Kidney capillary endothelial cell (primary cell): ENCODE data around the gene ITFG2.
"Not testable (repeated sequence)": the region's sequence is repeated elsewhere in the genome, so short reads cannot be mapped to it uniquely, and the experiment has no call there.

Experiments
- DNase-seq: peaks from one replicate; pipeline ENCODE4 v3.0.0-alpha.2; 2018; ENCODE audit warnings: low spot score

The ITFG2 gene

DNA sequence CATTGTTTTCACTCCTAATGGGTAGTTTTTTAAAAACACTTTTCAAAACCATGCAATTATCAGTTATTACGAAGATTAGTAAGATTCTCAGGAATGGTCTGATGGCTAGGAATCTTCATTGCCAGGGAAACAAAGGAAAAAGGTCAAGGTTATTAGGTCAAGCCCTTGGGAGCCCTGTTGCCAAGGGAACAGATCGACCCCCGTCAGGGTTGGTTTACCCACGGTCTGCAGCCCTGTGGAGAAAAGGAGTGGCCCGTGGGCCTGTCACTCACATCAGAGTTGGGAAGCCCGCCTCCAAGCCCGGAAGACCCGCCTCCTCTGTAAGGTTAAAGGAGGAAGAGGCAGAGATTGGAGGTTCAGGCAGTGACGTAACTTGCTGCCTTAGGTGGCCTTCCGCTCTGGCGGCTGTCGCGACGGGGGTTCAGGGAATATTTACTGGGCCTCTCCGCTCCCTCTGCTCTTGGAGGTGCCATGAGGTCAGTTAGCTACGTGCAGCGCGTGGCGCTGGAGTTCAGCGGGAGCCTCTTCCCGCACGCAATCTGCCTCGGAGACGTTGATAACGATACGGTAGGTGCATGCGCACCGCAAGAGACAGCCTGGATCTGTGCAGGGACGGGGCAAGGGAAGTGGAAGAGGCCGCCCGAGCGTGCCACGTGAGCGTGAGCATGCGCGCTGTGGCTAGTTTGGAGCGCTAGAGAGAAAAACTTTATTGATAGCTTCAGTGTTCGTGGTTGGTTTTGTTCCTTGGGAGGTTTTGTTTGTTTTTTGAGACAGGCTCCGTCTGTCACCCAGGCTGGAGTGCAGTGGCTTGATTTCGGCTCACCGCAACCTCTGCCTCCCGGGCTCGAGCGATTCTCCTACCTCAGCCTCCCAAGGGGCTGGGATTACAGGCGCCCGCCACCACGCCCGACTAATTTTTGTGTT is at the start of gene ITFG2:
TSS of gene ITFG2 (plus strand) at position 379 of the 924 bp plus-strand sequence. CDS start at position 472, 93 bp downstream.
- DNase-seq = peak; percentile 98

DNA sequence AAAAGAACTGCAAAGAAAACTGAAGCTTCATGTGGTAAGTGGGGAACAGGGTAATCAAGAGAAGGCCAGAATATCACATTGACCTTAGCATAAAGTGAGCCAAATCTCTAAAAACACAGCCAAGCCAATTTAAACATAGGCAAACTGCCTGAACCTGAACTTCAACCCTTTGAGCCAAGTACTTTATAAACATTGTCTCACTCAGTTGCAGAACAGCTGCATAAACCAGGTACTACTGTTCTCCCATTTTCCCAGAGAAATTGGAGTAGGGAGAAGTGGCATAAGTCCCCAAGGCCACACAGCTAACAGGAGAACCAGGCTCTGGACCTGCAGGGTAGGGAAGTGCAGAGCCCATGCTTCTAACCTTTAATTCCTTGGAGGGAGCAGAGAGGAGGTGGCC is 48.1 kb upstream of the ITFG2 start:
- DNase-seq = no peak

DNA sequence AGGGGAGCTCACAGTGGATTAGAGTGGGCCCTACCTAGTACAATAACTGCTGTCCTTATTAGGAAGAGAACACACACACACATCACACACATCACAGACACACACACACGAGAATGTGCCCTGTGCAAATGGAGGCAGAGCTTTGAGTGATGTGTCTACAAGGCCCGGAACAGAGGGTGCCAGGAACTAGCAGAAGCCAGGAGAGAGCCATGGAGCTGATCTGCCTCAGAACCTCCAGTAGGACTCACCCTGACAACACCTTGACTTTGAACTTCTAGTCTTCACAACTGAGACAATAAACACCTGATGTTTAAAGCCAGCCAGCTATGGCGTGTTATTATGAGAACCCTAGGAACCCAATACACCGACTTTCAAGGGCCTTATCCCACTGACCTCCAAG is 47.4 kb upstream of the ITFG2 start:
- no peak for DNase-seq

DNA sequence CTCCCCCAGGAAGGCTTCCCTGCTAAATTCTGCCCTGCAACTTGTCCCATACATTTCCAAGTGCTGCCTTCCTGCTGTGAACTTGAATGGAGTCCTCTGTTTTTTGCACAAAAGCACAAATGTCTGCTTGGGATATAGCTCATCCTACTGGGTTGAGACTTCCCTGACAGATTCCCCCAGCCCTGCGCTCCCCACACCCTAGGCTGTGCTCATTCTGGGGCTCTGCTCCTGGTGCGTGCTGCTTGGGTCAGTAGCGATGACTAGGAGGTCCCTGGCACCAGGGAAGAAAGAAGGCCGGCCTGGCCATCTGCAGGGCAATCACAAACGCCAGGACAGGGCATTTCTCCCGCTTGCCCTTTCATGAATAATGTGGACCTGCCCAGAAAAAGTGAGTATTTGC is 46.9 kb upstream of the ITFG2 start:
- DNase-seq = no peak

DNA sequence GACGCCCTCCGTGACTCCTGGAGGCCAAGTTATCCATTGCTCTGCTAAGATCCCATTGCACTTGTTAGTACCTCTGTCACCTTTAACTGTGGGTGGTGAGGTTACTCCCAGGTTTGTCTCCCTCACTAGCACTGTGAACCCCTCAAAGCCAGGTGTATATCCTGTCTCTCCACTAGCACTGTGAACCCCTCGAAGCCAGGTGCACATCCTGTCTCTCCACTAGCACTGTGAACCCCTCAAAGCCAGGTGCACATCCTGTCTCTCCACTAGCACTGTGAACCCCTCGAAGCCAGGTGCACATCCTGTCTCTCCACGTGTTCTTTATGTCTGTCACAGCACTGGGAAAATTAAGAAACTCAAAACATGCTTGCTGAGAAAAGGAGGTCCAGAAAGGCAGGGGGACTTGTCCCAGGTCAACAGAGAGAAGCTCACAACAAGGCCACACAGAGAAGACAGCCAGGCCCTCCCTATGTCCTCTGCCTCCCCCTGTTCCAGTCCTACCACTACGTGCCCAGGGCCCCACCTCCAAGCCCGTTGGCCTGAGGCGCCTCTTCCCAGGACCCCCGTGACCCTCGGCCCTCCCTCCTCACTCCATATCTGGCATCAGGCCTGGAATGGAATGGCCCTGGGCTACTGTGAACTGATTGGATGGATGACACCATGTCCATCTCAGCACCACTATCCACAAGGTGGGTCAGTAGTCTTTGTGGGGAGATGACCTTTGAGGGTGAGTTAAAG is 44.1 kb upstream of the ITFG2 start:
- no peak for DNase-seq

DNA sequence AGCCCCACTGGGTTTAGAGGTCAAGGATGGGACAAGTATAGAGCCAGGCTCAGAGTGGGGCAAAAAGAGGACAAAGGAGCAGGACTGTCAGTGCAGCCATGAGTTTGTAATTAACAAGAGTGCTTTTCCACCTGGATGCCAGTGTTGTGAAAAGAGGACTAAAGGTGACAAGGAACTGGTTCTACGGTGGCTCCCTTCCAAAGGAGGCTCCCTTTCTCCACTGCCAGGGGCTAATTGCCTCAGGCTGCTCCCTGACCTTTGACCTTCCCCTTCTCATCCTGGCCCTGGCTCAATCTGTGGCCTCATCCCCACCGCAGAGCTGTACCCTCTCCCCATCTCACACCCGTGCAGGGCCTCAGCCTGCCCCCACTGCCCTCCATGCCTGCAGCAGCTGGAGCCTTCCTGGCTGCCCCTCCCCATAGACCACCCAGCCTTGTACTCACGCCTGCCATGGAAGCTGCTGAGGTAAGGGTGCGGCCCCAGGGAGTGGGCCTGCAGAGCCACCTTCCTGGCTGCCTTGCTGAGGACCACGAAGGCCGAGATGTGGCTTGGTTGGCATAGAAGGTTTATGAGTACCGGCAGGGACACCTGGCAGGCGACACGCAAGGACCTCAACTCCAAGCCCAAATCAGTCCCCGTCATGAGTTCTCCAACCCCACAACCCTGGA is 42.5 kb upstream of the ITFG2 start:
- no peak for DNase-seq

DNA sequence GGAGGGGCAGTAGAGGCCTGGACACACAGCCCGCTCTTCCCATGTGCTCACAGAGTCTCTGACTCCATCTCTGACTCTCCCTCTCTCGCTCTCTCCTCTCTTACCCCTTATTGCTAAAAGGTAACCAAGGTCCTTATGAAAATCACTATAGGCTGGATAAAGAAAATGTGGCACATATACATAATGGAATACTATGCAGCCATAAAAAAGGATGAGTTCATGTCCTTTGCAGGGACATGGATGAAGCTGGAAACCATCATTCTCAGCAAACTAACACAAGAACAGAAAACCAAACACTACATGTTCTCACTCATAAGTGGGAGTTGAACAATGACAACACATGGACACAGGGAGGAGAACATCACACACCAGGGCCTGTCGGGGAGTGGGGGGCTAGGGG is 41.9 kb upstream of the ITFG2 start:
- not testable (repeated sequence) for DNase-seq

DNA sequence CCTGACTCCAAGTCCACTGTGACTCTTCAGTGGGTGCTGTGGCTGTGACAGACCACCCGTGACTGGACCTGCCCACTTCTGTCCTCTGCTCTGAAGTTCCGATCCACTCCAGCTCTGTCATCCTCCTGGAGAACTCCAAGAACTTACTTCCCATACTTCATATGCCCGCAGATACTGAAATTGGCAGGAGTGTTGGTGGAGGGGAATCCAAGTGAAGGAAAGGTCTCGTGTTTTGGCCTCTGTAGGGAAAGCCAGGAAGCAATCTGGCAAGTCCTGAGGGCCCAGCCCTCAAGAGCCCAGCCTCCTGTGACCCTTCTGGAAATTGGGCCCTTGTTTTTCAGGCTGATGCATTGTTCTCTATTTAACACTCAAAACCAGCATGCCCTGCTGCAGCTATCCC is 40.1 kb upstream of the ITFG2 start:
- no peak for DNase-seq

DNA sequence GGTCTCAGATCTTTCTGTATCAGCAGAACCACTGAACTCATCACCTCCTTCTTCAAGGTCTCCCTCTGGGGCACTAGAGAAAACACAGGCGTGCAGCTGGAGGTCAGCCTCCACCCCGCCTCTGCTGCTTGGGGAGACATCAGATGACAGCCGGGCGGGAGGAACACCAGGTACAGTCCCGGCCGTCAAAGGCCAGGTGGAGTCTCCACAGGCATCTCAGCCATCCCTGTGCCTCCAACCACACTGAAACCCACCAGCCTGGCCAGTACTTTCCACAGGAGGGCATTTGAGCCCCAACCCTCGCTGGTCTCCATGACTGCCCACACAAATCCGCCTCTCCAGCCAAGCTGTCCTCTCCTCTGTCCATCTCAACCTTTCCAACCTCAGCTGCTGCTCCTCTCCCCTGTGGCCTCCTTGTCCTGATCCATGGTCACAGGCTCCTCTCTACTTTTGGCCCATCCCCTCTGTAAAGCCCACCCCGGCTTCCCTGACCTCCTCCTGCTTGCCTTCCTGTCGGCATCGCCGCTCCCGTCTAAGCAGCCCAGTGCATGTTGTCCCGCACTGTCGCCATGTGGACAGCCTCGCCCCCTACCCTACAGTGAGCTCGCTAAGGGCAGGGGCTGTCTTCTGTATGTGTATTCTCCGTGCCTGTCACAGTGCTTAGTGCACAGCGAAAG is 39.1 kb upstream of the ITFG2 start:
- DNase-seq = no peak

DNA sequence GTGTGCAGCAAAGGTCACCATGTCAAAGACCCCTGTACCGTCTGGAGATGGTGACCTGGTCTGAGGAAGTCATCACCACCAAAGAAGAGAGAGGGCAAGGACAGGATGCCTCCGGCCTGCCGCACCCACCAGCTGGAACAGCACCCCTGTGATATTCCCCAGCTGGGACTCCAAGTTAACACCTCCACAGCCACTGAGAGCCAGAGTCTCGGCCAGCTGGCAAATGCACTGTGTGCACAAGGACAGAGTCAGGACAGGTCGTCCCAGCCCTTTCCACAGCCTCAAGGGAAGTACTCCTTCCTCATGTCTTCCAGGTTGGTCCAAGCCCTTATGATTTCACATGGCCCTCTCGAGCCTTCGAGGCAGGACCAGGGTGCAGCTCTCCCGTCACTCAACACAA is 37.0 kb upstream of the ITFG2 start:
- DNase-seq = no peak

DNA sequence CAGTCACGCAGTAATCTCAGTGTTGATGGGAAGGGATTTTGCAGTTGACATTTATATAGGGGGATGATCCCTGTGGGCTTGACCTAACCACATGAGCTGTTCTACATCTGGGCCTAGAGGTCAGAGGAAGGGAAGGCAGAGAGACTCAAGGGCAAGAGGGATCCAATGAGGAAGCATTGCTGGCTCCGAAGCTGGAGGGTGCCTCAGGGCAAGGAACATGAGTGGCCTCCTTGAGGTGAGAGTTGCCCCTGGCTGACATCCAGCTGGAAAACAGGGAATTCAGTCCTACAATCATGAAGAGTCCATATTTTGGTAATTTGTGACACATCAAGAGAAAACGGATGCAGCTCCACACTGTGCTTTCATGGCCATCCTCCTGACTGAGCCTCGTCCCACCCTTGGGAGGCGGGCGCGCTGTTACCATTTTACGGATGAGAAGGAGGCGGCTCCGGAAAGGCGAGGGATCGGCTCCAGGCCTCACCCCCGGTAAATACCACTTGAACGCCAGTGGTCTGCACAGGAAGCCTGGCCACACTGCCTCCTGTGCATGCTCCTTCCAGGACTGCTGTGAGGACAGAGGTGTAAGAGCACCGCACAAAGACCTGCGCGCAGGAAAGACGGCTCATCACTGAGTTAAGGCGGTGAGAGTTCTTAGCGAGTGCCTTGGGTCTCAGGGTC is 36.2 kb upstream of the ITFG2 start:
- no peak for DNase-seq

DNA sequence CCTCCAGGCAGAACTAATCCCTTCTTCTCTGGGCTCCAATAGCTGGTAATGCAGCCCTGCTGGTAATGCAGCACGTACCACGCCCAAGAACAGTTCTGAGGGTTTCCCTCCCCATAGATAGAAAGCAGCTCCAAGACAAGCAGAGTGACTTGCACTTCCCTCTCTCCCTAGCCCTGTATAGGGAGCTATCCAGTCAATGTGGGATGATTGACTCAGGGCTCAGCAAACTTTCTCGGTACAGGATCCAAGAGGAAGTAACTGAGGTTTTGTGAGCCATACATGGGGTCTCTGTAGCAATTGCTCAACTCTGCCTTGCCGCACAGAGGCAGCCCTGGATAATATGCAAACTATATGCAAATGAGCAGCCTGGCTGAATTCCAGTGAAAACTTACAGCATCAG is 33.2 kb upstream of the ITFG2 start:
- DNase-seq = no peak

DNA sequence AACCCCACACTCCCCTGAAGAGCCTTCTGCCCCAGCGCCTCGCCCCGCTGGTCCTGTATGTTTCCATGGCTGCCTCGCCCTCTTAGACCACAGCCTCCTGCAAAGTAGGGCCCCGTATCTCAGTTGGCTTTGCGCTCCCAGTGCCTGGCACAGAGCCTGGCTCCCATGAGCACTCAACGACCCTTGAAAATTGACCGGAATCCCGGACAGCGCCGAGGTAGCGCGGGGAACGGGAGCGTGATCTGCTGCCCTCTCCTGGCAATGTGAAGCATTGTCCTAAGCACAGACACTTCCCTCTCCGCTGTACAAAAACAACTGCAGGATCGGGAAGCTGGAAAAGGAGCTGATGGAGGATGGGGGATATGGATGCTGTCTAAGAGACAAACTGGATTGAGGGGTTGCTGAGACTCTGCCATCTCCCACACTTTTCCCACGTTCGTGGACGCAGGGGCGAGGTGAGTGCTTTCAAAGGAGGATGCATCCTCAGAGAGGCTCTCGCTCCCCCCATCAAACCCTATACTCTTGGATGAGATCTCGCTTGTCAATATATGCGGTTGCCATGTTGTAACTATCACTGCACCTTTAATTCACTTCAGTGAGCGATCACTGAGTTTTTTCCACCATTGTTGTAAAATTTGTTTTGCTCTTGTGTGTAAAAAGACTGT is 28.4 kb upstream of the ITFG2 start:
- DNase-seq = peak; percentile 36

DNA sequence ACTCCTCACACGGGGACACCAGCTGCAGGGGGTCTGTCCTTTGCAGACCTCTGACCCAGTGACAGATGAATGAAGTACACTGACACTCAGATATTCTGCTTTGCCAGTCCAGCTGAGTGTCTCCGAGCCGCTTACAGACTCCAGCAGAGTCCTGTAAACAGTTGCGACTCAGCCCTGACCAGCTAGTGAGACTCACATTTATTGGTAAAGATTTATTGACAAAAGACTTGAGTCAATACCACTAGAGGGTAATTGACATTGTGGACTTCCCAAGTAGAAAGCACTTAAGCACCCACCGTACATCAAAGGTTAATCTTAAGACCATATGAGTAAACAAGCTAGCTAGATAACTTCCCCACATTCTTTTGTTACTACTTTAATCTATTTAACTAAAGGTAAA is 27.5 kb upstream of the ITFG2 start:
- DNase-seq = no peak

DNA sequence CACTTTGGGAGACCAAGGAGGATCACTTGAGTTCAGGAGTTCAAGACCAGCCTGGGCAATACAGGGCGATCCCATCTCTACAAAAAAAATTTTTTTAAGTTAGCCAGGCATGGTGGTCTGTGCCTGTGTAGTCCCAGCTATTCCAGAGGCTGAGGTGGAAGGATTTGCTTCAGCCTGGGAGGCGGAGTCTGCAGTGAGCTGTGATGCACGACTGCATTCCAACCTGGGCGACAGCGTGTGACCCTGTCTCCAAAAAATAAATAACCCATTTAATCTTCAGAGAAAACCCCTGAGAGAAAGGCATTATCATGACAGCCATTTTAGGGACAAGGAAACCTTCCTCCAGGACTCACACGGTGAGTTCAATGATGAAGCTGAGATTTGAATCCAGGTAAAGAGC is 21.4 kb upstream of the ITFG2 start:
- DNase-seq = no peak

DNA sequence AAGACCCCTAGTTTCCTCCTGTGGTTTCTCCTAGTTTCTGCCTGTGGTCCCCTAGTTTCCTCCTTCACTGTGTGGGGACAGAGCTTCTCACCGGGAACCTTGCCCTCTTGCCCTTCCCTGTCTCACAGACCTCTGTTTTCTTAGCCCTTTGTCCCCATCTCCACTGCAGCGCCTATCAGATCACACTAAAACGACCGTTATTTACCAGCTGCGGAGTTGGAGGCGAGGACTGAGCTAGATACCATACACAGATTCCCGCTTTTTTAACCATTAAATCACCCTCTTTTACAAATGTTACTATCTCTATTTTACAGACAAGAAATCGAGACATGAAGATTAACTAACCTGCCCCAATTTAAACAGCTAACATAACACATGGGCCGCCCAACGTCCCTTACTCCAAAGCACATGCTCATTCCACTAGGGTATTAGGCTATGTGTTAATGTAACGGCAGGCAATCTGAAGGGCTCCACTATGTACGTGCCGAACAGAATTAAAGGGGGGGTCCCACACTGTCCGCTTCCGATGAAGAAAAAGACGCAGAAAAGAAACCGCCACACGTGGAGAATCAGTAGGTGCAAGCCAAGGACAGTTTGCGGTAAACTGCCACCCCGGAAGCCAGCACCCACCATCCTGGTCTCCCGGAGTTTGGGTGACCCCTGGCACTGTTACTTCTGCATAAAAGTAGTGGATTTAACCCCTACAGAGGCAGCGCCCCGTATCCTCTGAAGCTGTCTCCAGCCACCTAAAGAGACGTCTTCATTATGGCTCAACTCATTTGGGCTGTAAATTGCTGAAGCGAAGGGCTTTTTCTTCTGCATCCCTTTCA is 19.6 kb upstream of the ITFG2 start:
- no peak for DNase-seq

DNA sequence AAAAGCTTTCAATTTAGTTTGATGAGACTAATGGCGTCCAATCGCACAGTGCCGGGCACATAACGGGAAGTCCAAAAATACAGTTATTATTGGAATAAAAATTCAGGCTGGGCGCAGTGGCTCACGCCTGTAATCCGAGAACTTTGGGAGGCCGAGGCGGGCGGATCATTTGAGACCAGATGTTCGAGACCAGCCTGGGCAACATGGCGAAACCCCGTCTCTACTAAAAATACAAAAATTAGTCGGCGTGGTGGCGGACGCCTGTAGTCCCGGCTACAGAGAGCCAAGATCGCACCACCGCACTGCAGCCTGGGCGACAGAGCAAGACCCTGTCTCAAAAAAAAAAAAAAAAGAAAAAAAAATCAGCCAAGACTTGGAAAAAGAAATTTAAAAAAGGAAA is 18.9 kb upstream of the ITFG2 start:
- no peak for DNase-seq

DNA sequence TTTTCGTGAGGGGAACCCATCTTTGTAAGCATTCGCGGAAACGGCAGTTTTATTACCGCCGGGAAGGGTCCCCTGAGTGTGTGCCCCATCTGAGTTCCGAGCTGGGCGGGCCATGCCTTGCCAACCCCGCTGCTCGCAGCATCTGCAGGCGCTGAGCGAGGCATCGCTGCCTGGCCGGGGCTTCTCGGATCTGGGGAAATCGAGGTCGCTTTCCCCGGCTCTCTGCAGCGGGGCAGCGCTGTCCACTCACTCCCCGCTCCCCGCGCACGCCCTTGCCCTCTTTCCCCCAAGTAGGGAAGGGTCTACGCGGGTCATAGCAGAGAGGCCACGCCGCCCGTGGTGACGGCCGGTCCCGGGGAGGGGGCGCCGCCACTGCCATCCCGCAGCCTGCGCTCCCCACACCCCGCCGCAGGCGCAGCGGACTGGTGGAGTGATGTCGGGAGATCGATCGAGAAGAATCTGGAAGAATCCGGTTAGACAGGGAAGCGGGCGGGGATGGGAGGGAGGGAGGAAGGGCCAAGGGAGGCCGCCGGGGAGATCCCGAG is 18.2 kb upstream of the ITFG2 start:
- no peak for DNase-seq

DNA sequence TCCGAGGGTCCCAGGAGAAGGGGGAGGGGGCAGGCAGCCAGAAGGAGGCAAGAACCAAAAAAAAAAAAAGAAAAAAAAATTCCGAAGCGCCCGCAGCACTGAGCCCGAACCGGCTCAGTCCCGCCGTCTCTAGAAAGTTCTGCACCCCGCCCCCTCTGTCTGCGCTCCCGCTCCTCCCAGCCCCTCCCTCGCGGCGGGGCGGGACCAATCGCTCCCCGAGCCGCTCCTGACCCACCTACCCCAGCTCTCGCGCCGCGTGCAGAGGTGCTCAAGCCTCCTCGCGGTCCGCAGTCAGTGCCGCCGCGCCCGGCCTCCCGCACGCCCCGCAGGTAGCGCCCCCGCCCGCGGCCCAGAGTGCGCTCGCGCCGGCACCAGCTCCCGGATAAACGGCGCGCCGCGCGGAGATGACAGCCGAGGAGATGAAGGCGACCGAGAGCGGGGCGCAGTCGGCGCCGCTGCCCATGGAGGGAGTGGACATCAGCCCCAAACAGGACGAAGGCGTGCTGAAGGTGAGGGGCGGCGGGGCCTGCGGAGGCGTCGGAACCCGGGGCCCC is 17.7 kb upstream of the ITFG2 start, which contains the start of gene FKBP4:
TSS of gene FKBP4 (plus strand) at position 235 of the 554 bp plus-strand sequence. CDS start at position 405, 170 bp downstream.
- peak; percentile 64 for DNase-seq
